ENCODE results near the gene BLM. TPM values are rescaled to one million over a fixed set of nuclear protein-coding genes. Genes with fewer than 3 reads are reported as not detected.

BLM gene
- total RNA-seq, 1 experiment from 2014 or later = 31.8 TPM

- no TSS peak for BruUV-seq (replicated peaks)
- intact Hi-C loops (cut with micrococcal nuclease; ENCODE audit: unreplicated experiment) = no loop called here
These were observed 143.3 kb downstream of the BLM start for GRCh38 chr15:90860450-90860849.

GRCh38 chr15:90860942-90861675 is 144.0 kb downstream of the BLM start:
- TF ChIP-seq CTCF (IDR thresholded peaks at IDR 0.05; ENCODE audit: unreplicated experiment) = no peak
- no peaks in the 10 kb centered on the region for H3K27me3 Mint-ChIP-seq (ENCODE audit: unreplicated experiment)
- no peaks in the 10 kb centered on the region for H3K36me3 Mint-ChIP-seq (ENCODE audit: insufficient read depth, unreplicated experiment)
- H3K4me1 Mint-ChIP-seq (ENCODE audit: low read depth, unreplicated experiment) = peaks cover 25% of the 10 kb centered on the region
- intact Hi-C loops (cut with micrococcal nuclease; ENCODE audit: unreplicated experiment) = no loop called here
- H3K4me3 Mint-ChIP-seq (ENCODE audit: low read depth, unreplicated experiment) = no peak overlapping the region
- BruUV-seq (replicated peaks) = no TSS peak
- CTCF ChIA-PET = no interaction called here
- no peak for DNase-seq
- peak overlapping the region; percentile 20 for H3K27ac Mint-ChIP-seq (ENCODE audit: unreplicated experiment)
- H3K9me3 Mint-ChIP-seq (ENCODE audit: low read depth, unreplicated experiment) = no peaks in the 10 kb centered on the region

More at GRCh38 chr15:90860450-90860849, 143.3 kb downstream of the BLM start:
- H3K27ac Mint-ChIP-seq (ENCODE audit: unreplicated experiment) = peak overlapping the region; percentile 20
- DNase-seq = no peak
- CTCF ChIA-PET = no interaction called here
- H3K27me3 Mint-ChIP-seq (ENCODE audit: unreplicated experiment) = no peaks in the 10 kb centered on the region
- H3K9me3 Mint-ChIP-seq (ENCODE audit: low read depth, unreplicated experiment) = no peaks in the 10 kb centered on the region
- no peaks in the 10 kb centered on the region for H3K36me3 Mint-ChIP-seq (ENCODE audit: insufficient read depth, unreplicated experiment)
- TF ChIP-seq CTCF (IDR thresholded peaks at IDR 0.05; ENCODE audit: unreplicated experiment) = no peak
- H3K4me3 Mint-ChIP-seq (ENCODE audit: low read depth, unreplicated experiment) = no peak overlapping the region
- H3K4me1 Mint-ChIP-seq (ENCODE audit: low read depth, unreplicated experiment) = peaks cover 21% of the 10 kb centered on the region

GRCh38 chr15:90862487-90862886 is 145.3 kb downstream of the BLM start:
- Mint-ChIP-seq H3K9me3 (ENCODE audit: low read depth, unreplicated experiment) (no peaks in the 10 kb centered on the region), H3K4me1 (ENCODE audit: low read depth, unreplicated experiment) (peaks cover 35% of the 10 kb centered on the region), H3K27me3 (ENCODE audit: unreplicated experiment) (no peaks in the 10 kb centered on the region)

GRCh38 chr15:90862964-90863778 is 146.0 kb downstream of the BLM start:
- no peaks in the 10 kb centered on the region for H3K9me3 Mint-ChIP-seq (ENCODE audit: low read depth, unreplicated experiment)
- no peak for DNase-seq
- BruUV-seq (replicated peaks) = no TSS peak
- peaks cover 3% of the 10 kb centered on the region for H3K36me3 Mint-ChIP-seq (ENCODE audit: insufficient read depth, unreplicated experiment)
- intact Hi-C loops (cut with micrococcal nuclease; ENCODE audit: unreplicated experiment) = no loop called here
- H3K4me1 Mint-ChIP-seq (ENCODE audit: low read depth, unreplicated experiment) = peaks cover 40% of the 10 kb centered on the region
- no peak for TF ChIP-seq CTCF (IDR thresholded peaks at IDR 0.05; ENCODE audit: unreplicated experiment)
- no peak overlapping the region for H3K27ac Mint-ChIP-seq (ENCODE audit: unreplicated experiment)
- CTCF ChIA-PET = no interaction called here
- H3K4me3 Mint-ChIP-seq (ENCODE audit: low read depth, unreplicated experiment) = no peak overlapping the region
- no peaks in the 10 kb centered on the region for H3K27me3 Mint-ChIP-seq (ENCODE audit: unreplicated experiment)

More at GRCh38 chr15:90862487-90862886, 145.3 kb downstream of the BLM start:
- no peak for TF ChIP-seq CTCF (IDR thresholded peaks at IDR 0.05; ENCODE audit: unreplicated experiment)
- Mint-ChIP-seq H3K36me3 (ENCODE audit: insufficient read depth, unreplicated experiment) (no peaks in the 10 kb centered on the region), H3K27ac (ENCODE audit: unreplicated experiment) (no peak overlapping the region), H3K4me3 (ENCODE audit: low read depth, unreplicated experiment) (no peak overlapping the region)
- no peak for DNase-seq
- intact Hi-C loops (cut with micrococcal nuclease; ENCODE audit: unreplicated experiment) = no loop called here
- CTCF ChIA-PET = no interaction called here
- BruUV-seq (replicated peaks) = no TSS peak

All from Calu3 (cell line).